K562 (cell line): ENCODE measurements around the gene ENKD1. TPM values are rescaled to one million over a fixed set of nuclear protein-coding genes. Genes with fewer than 3 reads are reported as not detected.

Experiments
- CHD1 ChIP-seq: fragments of 200-600 bp; sonication (generic); IDR thresholded peaks from one replicate; pipeline ENCODE4 v1.6.1; 2012; ENCODE audit warnings: mild to moderate bottlenecking, moderate library complexity, low read length, inconsistent platforms
- CHD7 ChIP-seq: fragments of 200-600 bp; sonication (generic); IDR thresholded peaks from one replicate; pipeline ENCODE4 v1.6.1; 2012; ENCODE audit warnings: mild to moderate bottlenecking, low read depth, low read length, inconsistent platforms
- CLOCK ChIP-seq: fragments of 250-450 bp; sonication (Bioruptor Pico); IDR thresholded peaks from 2 replicates; pipeline ENCODE4 v1.4.0; 2020; ENCODE audit warnings: mild to moderate bottlenecking, moderate library complexity, borderline replicate concordance
- HDAC1 ChIP-seq, 2 experiments: fragments of 450-650 bp; IDR thresholded peaks; 2 replicates each; pipeline ENCODE4 v1.6.1; 2016 to 2017; ENCODE audit warnings: inconsistent platforms in 1 of 2, mild to moderate bottlenecking in 1 of 2, moderate library complexity in 1 of 2
- MLLT1 ChIP-seq, 2 experiments: fragments of 450-650 bp; IDR thresholded peaks; 2 replicates each; pipeline ENCODE4 v1.6.1; 2016
- SIRT6 ChIP-seq: IDR thresholded peaks from one replicate; pipeline ENCODE4 v1.6.1; 2012; ENCODE audit warnings: low read depth, mild to moderate bottlenecking, control low read depth, inconsistent platforms, low read length, moderate library complexity
- TCF7L2 ChIP-seq: fragments of 150-350 bp; IDR thresholded peaks from 2 replicates; pipeline ENCODE4 v1.6.1; 2016; ENCODE audit warnings: low read depth, mild to moderate bottlenecking, low read length, moderate library complexity
- ZBTB12 ChIP-seq: fragments of 250-450 bp; sonication (Bioruptor Pico); IDR thresholded peaks from 2 replicates; pipeline ENCODE4 v1.4.0; 2020
- ZNF696 ChIP-seq: fragments of 250-450 bp; sonication (Bioruptor Pico); conservative IDR thresholded peaks from 2 replicates; pipeline ENCODE4 v1.4.0; 2020; ENCODE audit warnings: mild to moderate bottlenecking, moderate library complexity
- polyA plus RNA-seq, 8 experiments: library from polyadenylated mRNA; depleted of rRNA in 4 of 8; stranded (reverse) in 5 of 8; unstranded in 3 of 8; fragments of >200 nt; fragmentation: Nextera tagmentation in 2 of 8; fragmentation: Illumina TruSeq in 1 of 8; extraction: Ambion mirVana in 2 of 8; extraction: Trizol in 1 of 8; gene quantifications; 2 replicates each; pipeline versions ENCODE4 v1.2.1 to v1.2.3, GENCODE V29; 2011 to 2014; ENCODE audit warnings: inconsistent platforms in 1 of 8, missing spikeins in 1 of 8
- total RNA-seq, 7 experiments: library from RNA; depleted of rRNA in 6 of 7; stranded (reverse); fragments of >200 nt in 6 of 7; fragmentation: Illumina TruSeq in 2 of 7; extraction: Trizol in 2 of 7; gene quantifications; 2 replicates each; pipeline versions ENCODE4 v1.2.1 to v1.2.3, GENCODE V29; 2011 to 2021; ENCODE audit warnings: low replicate concordance in 1 of 7

Gene ENKD1
- total and polyA plus RNA-seq, 9 of the 15 experiments (the other 6 are each of a cell fraction or from before 2014, with no cell fraction given), result 1.1 to 26.9 (median 8.3) TPM

- no peak for TF ChIP-seq CHD7
- TF ChIP-seq ZBTB12, result no peak
- TF ChIP-seq CLOCK (CRISPR knock-in tag), result no peak
- TF ChIP-seq SIRT6, result no peak
- TF ChIP-seq HDAC1 (IDR thresholded peaks at IDR 0.05), result 0 out of 4 replicates have a peak, but pooled peaks of 1 of the 2 experiments have one; percentile 19
- TF ChIP-seq CHD1, result peak; percentile 22
- TF ChIP-seq MLLT1 (IDR thresholded peaks at IDR 0.05), result no peak
- no peak for TF ChIP-seq ZNF696 (CRISPR knock-in tag)
- no peak for TF ChIP-seq TCF7L2
Observed at GRCh38 chr16:67666032-67666551, 458 bp downstream of the ENKD1 start (continued).
